ENCODE measurements around the gene ITPRIP. TPM values are rescaled to one million over a fixed set of nuclear protein-coding genes. Genes with fewer than 3 reads are reported as not detected.

The ITPRIP gene
- total and polyA plus RNA-seq, 2 of the 8 experiments (the other 6 are each of a cell fraction or from before 2014, with no cell fraction given), result 15.3 to 16.9 TPM

GRCh38 chr10:104345515-104345914, 7.2 kb upstream of the ITPRIP start (continued):
- no peak for TF ChIP-seq CHD7 (IDR thresholded peaks at IDR 0.05; ENCODE audit: insufficient replicate concordance, low read length)
- no peak for TF ChIP-seq SRF (IDR thresholded peaks at IDR 0.05; ENCODE audit: low read depth, low read length)
- no peak for TF ChIP-seq TEAD4 (IDR thresholded peaks at IDR 0.05; ENCODE audit: low read depth, low read length)
- TF ChIP-seq RAD21 (IDR thresholded peaks at IDR 0.05 in 1 of 2, conservative IDR thresholded peaks at IDR 0.05 in 1 of 2; ENCODE audit: low read depth in 2 of 2, low read length in 2 of 2), result no peak
- TF ChIP-seq CEBPB (IDR thresholded peaks at IDR 0.05; ENCODE audit: low read depth, low read length), result no peak
- no peak for TF ChIP-seq SAP30 (IDR thresholded peaks at IDR 0.05; ENCODE audit: insufficient read depth, insufficient replicate concordance, low read length)
- no peak for TF ChIP-seq MAFK (IDR thresholded peaks at IDR 0.05; ENCODE audit: low read depth, low read length)
- TF ChIP-seq SP4 (IDR thresholded peaks at IDR 0.05; ENCODE audit: low read length), result no peak

Data from H1 (cell line).